H1 (cell line): Measurements from ENCODE around the gene FGF11. TPM values are rescaled to one million over a fixed set of nuclear protein-coding genes. Genes with fewer than 3 reads are reported as not detected.

Source experiments
- POLR2A ChIP-seq, 2 experiments: IDR thresholded peaks; 1 replicate in 1 of 2; 2 replicates in 1 of 2; pipeline ENCODE4 v1.6.1; 2011; ENCODE audit warnings: low read depth in 2 of 2, low read length in 2 of 2, mild to moderate bottlenecking in 2 of 2; ENCODE audit errors: control extremely low read depth in 1 of 2
- polyA plus RNA-seq, 7 experiments: library from polyadenylated mRNA; depleted of rRNA in 3 of 7; stranded (reverse) in 5 of 7; unstranded in 2 of 7; fragments of >200 nt in 5 of 7; fragments of 200-250 nt in 2 of 7; gene quantifications; 1 replicate in 5 of 7; 2 replicates in 1 of 7; 4 replicates in 1 of 7; pipeline versions ENCODE4 v1.2.1 to v1.2.3, GENCODE V29; 2011 to 2013; ENCODE audit warnings: missing spikeins in 2 of 7, mixed read lengths in 2 of 7
- total RNA-seq: library from RNA; stranded (reverse); fragmentation: NEBNext Ultra II Directional; extraction: Animal tissue kit (Norgen Biotek cat#: 25700); gene quantifications from 2 replicates; pipeline ENCODE4 v1.2.1, GENCODE V29; 2021

FGF11 gene
- total and polyA plus RNA-seq, 2 of the 8 experiments (the other 6 are each of a cell fraction or from before 2014, with no cell fraction given) = 11.8 to 26.1 TPM

GRCh38 chr17:7460850-7461660 lies 21.7 kb downstream of the FGF11 start (continued):
- TF ChIP-seq POLR2A (IDR thresholded peaks at IDR 0.05; ENCODE audit: control extremely low read depth in 1 of 2, low read depth in 2 of 2, low read length in 2 of 2) = no peak
